Activated CD4-positive, alpha-beta T cell treated with anti-CD3 and anti-CD28 coated beads, Interleukin-2, amount 10 ng/mL, durations not matched to agents 7 days and 5 days (primary cell): ENCODE measurements around the gene SLC25A23. TPM values are rescaled to one million over a fixed set of nuclear protein-coding genes. Genes with fewer than 3 reads are reported as not detected.

Experiments used
- CTCF ChIA-PET: fragments of 350-600 bp; sonication (Branson Sonifier 250); formaldehyde crosslinking; loops from one replicate; lab custom pipeline; 2021; ENCODE audit warnings: antibody characterized with exemption; lab: Charles Lee
- POLR2A ChIA-PET: fragments of 350-600 bp; sonication (Branson Sonifier 250); formaldehyde crosslinking; loops from one replicate; lab custom pipeline; 2021; ENCODE audit warnings: antibody characterized with exemption; lab: Charles Lee
- DNase-seq: peaks from one replicate; pipeline ENCODE4 v3.0.0-alpha.2; 2020
- H3K27ac Mint-ChIP-seq: one replicate; pipeline ENCODE4 v1.8.0; 2021; ENCODE audit warnings: mild to moderate bottlenecking, moderate library complexity, mixed read lengths
- H3K27me3 Mint-ChIP-seq: one replicate; pipeline ENCODE4 v1.8.0; 2021; ENCODE audit warnings: mixed read lengths
- H3K36me3 Mint-ChIP-seq: one replicate; pipeline ENCODE4 v1.8.0; 2021; ENCODE audit warnings: low read depth, mixed read lengths
- H3K4me1 Mint-ChIP-seq: one replicate; pipeline ENCODE4 v1.8.0; 2021; ENCODE audit warnings: mixed read lengths
- H3K4me3 Mint-ChIP-seq: one replicate; pipeline ENCODE4 v1.8.0; 2021; ENCODE audit warnings: mild to moderate bottlenecking, moderate library complexity, mixed read lengths
- H3K9me3 Mint-ChIP-seq: one replicate; pipeline ENCODE4 v1.8.0; 2021; ENCODE audit warnings: mixed read lengths
- total RNA-seq, 2 experiments: library from RNA; stranded (reverse); gene quantifications; one replicate each; pipeline ENCODE4 v1.2.3, GENCODE V29; 2021

The SLC25A23 gene
- total RNA-seq, 2 experiments from 2014 or later: 19.4 to 24.8 TPM

DNA sequence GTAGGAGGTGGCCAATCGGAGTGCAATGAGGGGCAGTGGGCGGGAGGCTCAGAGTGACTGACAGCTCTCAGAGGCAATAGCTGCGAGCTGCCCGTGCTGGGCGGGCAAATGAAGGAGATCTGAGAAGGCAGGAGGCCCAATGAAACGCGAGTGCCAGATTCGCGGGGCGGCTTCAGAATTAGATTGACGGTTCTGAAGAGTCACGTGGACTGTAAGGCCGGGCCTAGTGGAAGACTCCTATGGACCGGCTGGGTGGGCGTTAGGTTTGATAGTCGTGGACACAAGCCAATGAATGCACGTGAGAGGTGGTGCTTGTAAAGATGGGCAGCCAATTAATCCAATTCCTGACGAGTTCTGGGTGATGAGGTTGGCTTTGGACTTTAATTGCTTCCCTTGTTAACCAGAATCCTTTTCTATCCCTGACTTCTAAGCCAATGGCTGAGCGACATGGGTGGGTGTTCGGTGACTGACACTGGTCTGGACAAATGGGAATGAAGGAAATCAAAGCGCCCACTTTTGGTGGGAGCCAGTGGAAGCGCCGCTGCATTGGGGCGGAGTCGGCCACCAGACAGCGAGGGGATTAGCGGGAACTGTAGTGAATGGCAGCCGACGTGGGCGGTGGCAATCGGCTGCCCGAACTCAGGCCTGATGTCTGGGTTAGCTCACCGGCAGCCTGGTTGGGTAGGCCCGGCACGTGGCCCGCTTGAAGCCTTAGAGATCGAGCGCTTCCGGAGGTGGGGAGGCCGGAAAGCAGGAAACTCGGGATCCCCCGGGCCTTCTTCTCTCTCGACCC lies 34.5 kb downstream of the SLC25A23 start:
- Mint-ChIP-seq H3K4me1 (peaks cover 39% of the 10 kb centered on the region), H3K4me3 (peak overlapping the region; percentile 73), H3K9me3 (no peaks in the 10 kb centered on the region), H3K36me3 (peaks cover 19% of the 10 kb centered on the region), H3K27ac (peak overlapping the region; percentile 94), H3K27me3 (no peaks in the 10 kb centered on the region)
- DNase-seq: peak; percentile 100
- ChIA-PET CTCF (interaction anchor here (0.6 to 1.0 kb wide), 5 partner anchors 23 to 438 kb away, joined by 3 to 4 read pairs (median 3); no protein-coding TSS in a partner anchor), POLR2A (interaction anchor here (0.6 to 1.0 kb wide), 4 partner anchors 32 to 48 kb away, joined by 3 to 4 read pairs (median 4); partner anchors contain the start of gene GTF2F1)

DNA sequence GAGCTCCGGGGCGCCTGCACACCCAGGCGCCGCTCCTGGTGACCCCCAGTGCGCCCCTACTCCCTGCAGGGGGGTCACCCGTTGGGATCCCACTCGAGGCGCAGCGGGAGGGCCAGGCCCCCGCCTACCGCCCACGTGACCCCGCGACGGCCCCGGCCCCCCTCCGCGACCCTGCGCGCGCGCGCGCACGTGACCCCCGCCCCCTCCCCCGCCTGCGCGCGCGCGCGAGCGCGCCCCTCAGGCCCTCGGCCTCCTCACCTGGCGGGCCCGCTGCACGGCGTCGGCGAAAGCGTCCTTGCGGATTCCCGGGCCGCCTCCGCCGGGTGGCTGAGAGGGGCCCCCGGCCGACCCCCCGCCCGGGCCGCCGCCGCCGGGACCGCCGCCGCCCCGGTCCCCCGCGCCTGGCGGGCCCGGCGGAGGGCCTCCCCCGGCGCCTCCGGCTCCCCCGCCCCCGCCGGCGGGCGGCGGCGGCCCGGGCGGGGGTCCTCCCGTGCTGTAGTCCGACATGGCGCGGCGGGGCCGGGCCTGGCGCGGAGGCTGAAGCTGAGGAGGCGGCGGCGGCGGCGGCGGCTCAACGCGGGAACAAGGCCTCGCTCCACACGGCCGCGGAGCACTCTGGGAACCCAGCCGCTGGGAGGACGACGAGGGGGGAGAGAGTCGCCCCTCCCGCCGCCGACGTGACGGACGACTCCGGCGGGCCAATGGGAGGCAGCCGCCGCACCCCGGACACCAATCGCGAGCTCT lies 35.2 kb downstream of the SLC25A23 start, which contains the start of gene KHSRP:
Gene KHSRP (minus strand): TSS at position 617 of the 744 bp plus-strand sequence. CDS start 110 bp downstream, at position 507.
- Mint-ChIP-seq H3K4me1 (peaks cover 33% of the 10 kb centered on the region), H3K4me3 (peak within 1 kb of the TSS; percentile 87), H3K9me3 (no peaks in the 10 kb centered on the region), H3K27me3 (no peaks in the 10 kb centered on the region), H3K36me3 (peaks cover 19% of the 10 kb centered on the region), H3K27ac (peak within 1 kb of the TSS; percentile 94)
- peak; percentile 30 for DNase-seq
- ChIA-PET CTCF (interaction anchor here (0.8 to 1.0 kb wide), 2 partner anchors 23 to 439 kb away, joined by 3 to 4 read pairs; no protein-coding TSS in a partner anchor), POLR2A (interaction anchor here (0.6 to 1.0 kb wide), 3 partner anchors 16 to 47 kb away, joined by 3 to 4 read pairs (median 3); no protein-coding TSS in a partner anchor)

GRCh38 chr19:6423499-6424194 lies 35.9 kb downstream of the SLC25A23 start:
- Mint-ChIP-seq H3K9me3 (no peaks in the 10 kb centered on the region), H3K4me3 (peak overlapping the region; percentile 87), H3K36me3 (peaks cover 24% of the 10 kb centered on the region), H3K4me1 (peaks cover 32% of the 10 kb centered on the region), H3K27ac (peak overlapping the region; percentile 86), H3K27me3 (no peaks in the 10 kb centered on the region)
- POLR2A ChIA-PET: interaction anchor here (0.6 kb wide), 1 partner anchor 15 kb away, joined by 4 read pairs; no protein-coding TSS in a partner anchor
- CTCF ChIA-PET: interaction anchor here (0.6 to 1.0 kb wide), 2 partner anchors 84 to 440 kb away, joined by 4 read pairs; no protein-coding TSS in a partner anchor
- peak; percentile 47 for DNase-seq

GRCh38 chr19:6421075-6422014 lies 38.2 kb downstream of the SLC25A23 start:
- Mint-ChIP-seq H3K27ac (peak overlapping the region; percentile 25), H3K4me3 (no peak overlapping the region), H3K9me3 (no peaks in the 10 kb centered on the region), H3K27me3 (no peaks in the 10 kb centered on the region), H3K4me1 (peaks cover 30% of the 10 kb centered on the region), H3K36me3 (peaks cover 37% of the 10 kb centered on the region)
- CTCF ChIA-PET: no interaction called here
- no peak for DNase-seq
- POLR2A ChIA-PET: interaction anchor here (0.6 kb wide), 1 partner anchor 59 kb away, joined by 3 read pairs; no protein-coding TSS in a partner anchor

DNA sequence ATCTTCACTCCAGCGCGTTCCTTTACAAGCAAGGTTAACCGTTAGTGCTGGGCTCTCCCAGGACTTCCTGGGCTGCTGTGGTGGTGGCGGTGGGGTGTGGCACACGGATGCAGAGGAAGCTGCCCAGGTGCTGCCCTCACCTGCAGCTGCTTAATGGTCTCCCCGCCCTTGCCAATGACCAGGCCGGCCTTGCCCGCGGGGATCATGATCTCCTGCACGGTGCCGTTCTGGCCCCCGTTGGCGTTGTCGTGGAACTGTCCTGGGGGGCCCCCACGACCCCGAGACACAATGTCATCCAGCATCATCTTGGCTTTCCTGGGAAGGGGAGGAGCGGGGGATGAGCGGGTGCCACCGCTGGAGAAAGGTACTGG lies 41.0 kb downstream of the SLC25A23 start:
- Mint-ChIP-seq H3K27ac (no peak overlapping the region), H3K36me3 (peaks cover 41% of the 10 kb centered on the region)
- POLR2A ChIA-PET: no interaction called here

DNA sequence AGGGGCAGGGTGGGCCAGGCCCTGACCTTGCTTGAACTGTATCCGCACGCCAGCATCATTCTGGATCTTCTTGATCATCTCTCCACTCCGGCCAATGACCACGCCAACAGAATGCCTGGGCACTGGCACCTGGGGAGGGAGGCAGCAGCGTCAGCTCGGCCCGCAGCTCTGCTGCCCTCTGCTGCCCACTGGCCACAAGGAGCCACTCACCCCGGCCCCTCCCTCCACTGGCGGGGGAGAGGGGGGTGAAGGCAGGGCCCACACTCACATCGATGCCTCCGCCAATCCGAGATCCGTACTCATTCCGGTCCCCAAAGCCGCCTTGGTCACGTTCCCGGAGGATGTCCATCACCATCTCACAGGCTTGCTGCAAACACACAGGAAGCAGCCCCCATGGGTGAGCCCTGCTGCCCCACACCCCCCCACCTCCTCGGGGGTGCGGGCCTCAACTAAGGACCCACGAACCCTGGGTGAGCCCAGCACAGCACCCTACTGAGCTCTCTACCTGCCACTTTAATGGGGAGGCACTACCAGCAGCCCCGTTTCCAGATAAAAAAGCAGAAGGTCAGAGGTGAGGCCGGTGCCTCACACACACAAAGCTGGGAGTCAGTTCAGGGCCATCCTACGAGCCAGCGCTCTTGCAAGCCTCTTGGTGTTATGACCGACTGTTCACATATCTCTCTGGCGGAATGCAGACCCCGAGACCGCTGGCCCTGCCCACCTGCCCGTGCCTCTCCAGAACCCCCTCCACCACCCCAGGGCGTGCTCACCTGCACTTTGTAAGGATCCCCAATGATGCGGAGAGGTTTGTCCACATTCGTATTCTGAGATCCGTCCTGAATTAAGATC lies 41.7 kb downstream of the SLC25A23 start:
- H3K36me3 Mint-ChIP-seq: peaks cover 38% of the 10 kb centered on the region
- ChIA-PET CTCF (interaction anchor here (0.5 kb wide), 1 partner anchor 13 kb away, joined by 4 read pairs; no protein-coding TSS in a partner anchor), POLR2A (no interaction called here)
- no peaks in the 10 kb centered on the region for H3K27me3 Mint-ChIP-seq
- H3K4me1 Mint-ChIP-seq: peaks cover 20% of the 10 kb centered on the region
- no peak for DNase-seq
- no peak overlapping the region for H3K4me3 Mint-ChIP-seq
- H3K9me3 Mint-ChIP-seq: no peaks in the 10 kb centered on the region
- H3K27ac Mint-ChIP-seq: no peak overlapping the region

More for the DNA sequence above, 41.0 kb downstream of the SLC25A23 start:
- H3K4me3 Mint-ChIP-seq: no peak overlapping the region
- CTCF ChIA-PET: no interaction called here
- no peaks in the 10 kb centered on the region for H3K27me3 Mint-ChIP-seq
- H3K4me1 Mint-ChIP-seq: peaks cover 25% of the 10 kb centered on the region
- DNase-seq: no peak
- no peaks in the 10 kb centered on the region for H3K9me3 Mint-ChIP-seq

- Mint-ChIP-seq H3K36me3 (peaks cover 34% of the 10 kb centered on the region), H3K4me1 (peaks cover 8% of the 10 kb centered on the region), H3K27ac (peak overlapping the region; percentile 27), H3K27me3 (no peaks in the 10 kb centered on the region), H3K4me3 (no peak overlapping the region), H3K9me3 (no peaks in the 10 kb centered on the region)
- POLR2A ChIA-PET: no interaction called here
- CTCF ChIA-PET: no interaction called here
- DNase-seq: no peak
Observed at GRCh38 chr19:6416658-6417405, 42.8 kb downstream of the SLC25A23 start.

- ChIA-PET POLR2A (no interaction called here), CTCF (no interaction called here)
- no peak overlapping the region for H3K27ac Mint-ChIP-seq
- no peaks in the 10 kb centered on the region for H3K27me3 Mint-ChIP-seq
- DNase-seq: no peak
- H3K9me3 Mint-ChIP-seq: no peaks in the 10 kb centered on the region
- H3K4me3 Mint-ChIP-seq: no peak overlapping the region
- H3K36me3 Mint-ChIP-seq: peaks cover 32% of the 10 kb centered on the region
- H3K4me1 Mint-ChIP-seq: peaks cover 5% of the 10 kb centered on the region
Observed at GRCh38 chr19:6415591-6416190, 43.9 kb downstream of the SLC25A23 start.

- Mint-ChIP-seq H3K36me3 (peaks cover 27% of the 10 kb centered on the region), H3K27ac (no peak overlapping the region)
- CTCF ChIA-PET: no interaction called here
Observed at GRCh38 chr19:6414793-6415590, 44.6 kb downstream of the SLC25A23 start.

More at GRCh38 chr19:6414793-6415590, 44.6 kb downstream of the SLC25A23 start:
- Mint-ChIP-seq H3K4me1 (peaks cover 5% of the 10 kb centered on the region), H3K27me3 (no peaks in the 10 kb centered on the region), H3K4me3 (no peak overlapping the region), H3K9me3 (no peaks in the 10 kb centered on the region)
- DNase-seq: no peak
- POLR2A ChIA-PET: no interaction called here
